Activated CD4-positive, alpha-beta T cell treated with anti-CD3 and anti-CD28 coated beads, Interleukin-2, Interleukin-4, amounts not matched to agents 100 ng/mL and 50 ng/mL, durations not matched to agents 16 hours and 8 hours (primary cell): Measurements from ENCODE around the gene LRCH3.

ENCODE experiments used
- DNase-seq: peaks from one replicate; pipeline ENCODE4 v3.0.0-alpha.2; 2020; ENCODE audit warnings: low spot score

Gene LRCH3

DNA sequence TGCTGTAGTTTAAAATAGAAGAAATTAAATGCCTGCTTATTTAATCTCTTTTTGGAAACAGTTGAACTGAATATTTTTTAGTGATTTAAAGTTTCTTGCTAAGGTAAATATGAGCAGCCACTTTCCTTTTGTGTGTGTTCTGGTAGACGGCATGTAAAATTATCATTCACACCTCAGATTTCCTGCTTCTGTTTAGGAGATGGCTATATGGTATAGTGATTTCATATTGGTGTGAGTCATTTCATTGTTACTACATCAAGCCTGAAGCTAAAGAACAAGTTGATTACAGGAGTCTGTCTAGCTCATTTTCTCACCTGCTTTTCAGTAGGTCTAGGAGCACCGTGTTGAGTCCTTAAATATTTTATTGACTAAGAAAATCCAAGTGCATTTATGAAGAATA lies 2.2 kb downstream of the LRCH3 start:
- peak; percentile 76 for DNase-seq

DNA sequence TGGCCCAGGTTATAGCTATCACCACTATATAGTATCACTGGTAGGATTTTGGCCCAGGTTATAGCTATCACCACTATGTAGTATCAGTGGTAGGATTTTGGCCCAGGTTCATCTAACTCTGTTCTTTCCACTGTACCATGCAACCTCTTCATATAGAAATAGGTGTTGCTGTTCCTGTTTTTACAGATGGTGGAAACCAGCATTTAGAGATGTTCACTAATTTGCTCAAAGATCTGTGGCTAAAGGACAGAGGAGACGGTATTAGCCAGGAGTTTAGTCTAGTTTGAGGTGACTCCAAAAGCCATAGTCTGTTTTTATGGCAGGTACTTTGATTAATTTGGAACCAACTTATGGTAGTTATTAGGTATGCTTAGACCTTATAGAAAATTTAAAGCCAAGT lies 3.1 kb downstream of the LRCH3 start:
- DNase-seq = no peak

DNA sequence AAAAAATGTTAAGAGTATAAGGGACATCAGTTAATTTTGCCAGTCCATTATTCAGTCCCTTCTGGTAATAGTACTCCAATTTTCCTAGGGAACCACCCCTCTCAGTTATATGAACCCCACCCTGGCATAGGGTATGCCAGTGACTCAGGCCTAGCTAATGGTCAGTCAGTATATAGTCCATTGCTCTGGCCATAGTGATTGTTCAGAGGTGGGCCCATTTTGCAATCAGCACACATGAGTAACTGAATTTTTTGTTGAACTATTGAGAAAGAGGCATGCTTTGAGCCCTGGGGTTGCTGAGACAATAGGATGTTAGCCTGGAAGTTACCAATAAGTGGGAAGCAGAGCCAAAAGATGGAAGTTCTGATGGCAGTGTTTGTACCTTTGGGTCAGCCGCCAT lies 4.1 kb downstream of the LRCH3 start:
- DNase-seq = no peak

DNA sequence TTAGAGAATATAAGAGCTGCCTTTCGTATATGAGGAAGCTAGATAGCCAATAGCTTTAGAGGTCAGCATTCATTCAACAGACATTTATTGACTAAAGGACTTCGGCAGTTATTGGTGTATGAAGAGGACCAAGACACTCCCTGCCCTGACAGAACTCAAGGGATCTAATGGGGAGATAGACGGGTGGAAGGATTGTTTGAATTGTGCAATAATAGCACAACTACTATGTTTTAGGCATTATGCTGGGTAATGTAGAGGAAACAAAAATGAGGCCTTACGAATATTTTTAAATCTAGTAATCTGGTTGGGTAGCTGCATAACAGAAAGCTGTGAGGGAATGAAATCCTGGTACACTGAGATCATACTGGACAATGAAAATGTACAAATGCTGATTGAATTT lies 5.0 kb downstream of the LRCH3 start:
- DNase-seq = no peak

DNA sequence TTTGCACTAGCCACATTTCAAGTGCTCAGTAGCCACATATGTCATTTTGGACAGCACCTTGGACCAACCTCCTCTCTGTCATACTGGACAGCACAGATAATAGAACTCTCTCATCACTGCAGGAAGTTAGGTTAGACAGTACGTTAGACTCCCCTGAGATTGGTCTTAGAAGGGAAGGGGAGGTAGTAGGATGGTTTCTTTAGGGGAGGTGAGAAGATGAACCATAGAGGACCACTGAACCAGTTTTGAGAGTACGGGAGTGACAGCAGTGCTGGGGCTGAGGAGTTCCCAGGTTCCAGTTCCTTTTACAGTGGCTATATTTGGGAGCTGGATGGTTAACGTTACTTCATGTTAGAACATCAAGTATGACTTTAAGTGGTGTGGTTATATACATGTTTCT lies 7.8 kb downstream of the LRCH3 start:
- no peak for DNase-seq

DNA sequence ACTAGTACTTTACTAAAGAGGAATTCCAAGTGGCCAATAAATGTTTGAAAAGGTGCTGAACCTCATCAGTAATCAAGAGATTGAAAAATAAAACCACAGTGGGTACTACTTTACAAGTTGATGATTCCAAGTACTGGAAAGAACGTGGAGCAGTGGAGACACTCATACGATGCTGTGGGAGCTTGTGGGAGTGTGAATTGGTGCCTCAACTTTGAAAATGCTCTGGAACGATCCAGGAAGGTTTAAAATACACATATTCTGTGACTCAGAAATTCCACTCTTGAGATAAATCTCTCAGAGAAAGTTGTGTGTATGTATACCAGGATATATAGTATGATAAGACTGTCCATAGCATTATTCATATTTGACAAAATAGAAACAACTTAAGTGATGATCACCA lies 9.3 kb downstream of the LRCH3 start:
- DNase-seq = no peak

DNA sequence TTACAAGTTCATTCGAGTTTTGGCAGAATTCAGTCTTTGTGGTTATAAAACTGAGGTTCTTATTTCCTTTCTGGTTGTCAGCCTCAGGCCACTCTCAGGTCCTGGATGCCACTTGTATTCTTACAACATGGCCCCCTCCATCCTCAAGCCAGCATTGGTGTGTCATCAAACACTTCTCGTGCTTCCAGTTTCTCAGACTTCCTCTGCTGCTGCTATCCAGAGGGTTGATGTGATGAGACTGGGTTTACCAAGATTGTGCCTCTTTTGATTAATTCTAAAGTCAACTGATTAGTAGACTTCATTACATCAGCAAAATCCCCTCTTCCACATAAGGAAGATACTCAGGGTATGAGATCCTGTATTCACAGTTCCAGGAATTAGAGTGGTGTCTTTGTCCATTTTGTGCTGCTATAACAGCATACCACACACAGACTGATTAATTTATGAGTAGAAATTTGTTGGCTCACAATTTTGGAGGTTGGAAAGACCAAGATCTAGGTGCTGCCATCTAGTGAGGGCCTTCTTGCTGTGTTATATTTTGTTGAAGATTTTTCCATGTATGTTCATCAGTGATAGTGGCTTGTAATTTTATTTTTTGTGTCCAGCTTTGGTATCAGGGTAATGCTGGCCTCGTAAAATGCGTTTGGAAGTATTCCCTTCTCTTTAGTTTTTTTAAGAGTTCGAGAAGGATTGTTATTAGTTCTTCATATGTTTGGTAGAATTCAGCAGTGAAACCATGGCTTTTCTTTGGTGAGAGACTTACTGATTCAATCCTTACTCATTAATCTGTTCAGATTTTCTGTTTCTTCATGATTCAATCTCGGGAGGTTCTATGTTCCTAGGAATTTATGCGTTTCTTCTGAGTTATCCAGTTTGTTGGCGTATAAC lies 11.1 kb downstream of the LRCH3 start:
- DNase-seq = peak; percentile 48

DNA sequence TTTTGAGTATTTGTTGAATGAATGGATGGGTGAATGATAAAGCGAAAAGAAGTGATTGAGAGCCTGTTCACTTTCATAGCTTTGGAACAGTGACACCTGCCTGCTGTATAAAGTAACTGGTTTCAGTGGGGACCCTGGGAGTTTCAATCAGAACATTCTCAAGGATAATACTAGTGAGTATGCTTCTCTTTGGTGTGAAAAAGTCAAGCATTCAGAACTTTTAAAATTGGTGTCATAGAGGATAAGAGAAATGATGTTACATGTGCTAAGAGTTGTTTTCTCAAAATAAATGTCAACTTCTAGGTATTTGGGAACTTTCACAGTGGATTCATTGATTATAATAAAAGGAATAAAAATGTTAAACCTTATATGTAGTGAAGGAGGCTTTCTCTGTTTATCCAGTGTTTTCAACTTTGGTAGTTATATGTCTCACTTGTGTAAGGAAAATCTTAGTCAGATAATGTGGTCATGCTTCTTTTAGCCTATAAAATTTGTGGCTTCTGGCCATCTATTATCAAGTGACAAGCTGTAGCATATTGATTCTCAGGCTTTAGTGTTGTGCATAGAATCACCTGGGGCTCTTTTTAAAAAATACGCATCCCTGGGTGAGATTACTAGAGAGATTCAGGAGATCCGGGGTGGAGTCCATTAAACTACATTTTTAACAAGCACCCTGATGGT lies 11.9 kb downstream of the LRCH3 start:
- DNase-seq = no peak

DNA sequence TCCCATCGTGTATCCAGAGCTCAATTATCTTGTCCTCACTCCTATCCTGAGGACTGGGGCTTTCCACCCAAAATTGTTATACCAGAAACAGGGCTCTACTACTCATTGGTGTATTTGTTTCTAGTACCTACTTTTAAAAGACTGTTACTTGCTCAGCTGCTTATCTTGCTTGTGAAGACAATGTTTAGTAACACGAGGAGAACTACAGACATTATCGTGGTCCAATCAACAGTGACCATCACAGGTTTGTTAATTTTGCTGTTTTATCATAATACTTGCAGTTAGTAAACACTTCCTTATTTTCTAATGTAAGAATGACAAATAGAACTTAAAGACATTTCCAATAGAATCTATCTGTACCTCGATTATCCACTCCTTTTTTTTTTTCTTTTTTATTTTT lies 13.5 kb downstream of the LRCH3 start:
- no peak for DNase-seq

DNA sequence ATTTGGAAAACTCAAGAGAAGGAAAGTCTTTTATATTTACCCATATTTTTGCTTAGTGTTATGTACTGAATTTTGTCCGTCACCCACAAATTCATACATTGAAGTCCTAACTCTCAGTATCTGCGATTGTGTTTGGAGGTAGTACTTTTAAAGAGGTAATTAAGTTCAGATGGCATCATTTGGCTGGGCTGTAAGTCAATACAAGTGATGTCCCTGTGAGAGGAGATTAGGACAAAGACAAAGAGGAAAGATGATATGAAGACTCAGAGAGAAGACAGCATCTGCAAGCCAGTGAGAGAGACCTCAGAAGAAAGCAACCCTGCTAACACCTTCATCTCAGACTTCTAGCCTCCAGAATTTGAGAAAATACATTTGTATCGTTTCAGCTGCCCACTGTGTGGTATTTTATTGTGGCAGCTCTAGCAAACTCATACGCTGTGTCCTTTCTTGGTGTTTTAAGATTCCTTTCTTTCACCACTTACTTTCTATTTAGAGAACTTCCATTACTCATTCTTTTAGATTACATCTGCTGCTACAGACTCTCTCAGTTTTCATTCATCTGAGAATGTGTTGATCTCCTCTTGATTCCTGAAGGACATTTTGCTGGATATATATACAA lies 17.0 kb downstream of the LRCH3 start:
- DNase-seq = no peak

DNA sequence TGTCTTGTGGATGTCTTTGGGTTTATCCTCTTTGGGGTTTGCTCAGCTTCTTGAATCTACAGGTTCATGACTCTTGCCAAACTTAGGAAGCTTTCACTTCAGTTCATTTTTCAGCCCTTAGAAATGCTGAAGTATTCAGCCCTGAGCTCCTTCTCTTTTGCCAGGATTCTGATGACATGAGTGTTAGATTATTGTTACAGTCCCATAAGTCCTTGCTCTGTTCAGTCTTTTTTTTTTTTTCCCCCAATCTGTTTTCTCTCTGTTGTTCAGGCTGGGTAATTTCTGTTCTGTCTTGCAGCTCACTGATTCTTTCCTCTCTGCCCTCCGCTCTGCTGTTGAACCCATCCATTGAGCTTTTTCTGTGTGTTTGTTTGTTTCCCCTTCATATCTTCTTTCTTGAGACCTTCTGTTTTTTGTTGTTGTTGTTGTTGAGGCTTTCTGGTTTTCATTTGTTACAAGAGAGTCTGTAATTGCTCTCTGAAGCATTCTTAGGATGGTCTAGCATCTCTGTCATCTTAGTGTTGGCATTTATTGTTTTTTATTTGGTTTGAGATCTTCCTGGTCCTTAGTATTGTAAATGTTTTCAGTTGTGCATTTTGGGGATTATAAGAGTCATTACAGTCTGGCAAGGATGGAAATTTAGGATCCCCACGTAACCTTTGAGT lies 18.4 kb downstream of the LRCH3 start:
- DNase-seq = no peak

DNA sequence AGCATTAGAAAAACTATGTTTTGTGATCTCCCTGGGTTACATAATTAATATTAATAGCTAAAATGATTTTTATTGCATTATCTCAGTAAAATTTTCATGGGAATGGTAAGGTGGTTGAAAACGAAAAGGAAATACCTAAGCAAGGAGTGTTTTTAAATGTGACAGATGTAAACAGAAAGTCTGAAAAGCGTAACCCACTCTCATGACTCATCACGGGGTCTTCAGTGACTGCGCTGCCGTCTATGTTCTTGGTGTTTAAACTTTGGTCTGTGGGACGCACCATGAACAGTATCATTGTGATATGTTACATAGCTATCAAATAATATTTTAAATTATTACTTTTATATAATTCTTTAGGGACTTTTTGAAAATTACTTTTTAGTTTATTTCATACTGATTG lies 19.8 kb downstream of the LRCH3 start:
- no peak for DNase-seq

DNA sequence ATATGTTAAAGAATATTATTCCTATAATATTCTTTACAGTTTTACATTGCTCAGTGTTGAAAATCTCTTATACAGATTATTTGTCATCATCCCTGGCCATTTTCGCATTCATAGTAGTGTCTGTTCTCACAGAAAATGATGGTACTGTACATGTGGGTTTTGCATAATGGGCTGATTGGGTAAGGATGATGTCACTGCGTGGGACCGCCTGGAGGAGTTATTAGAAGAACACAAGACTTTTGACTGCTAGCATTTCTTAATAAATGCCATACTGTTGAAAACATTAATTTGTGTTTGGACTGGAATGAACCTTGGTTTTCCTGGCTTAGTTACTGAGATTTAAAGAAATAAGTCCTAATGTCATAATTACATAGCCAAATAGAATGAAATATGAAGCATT lies 20.3 kb downstream of the LRCH3 start:
- DNase-seq = no peak

DNA sequence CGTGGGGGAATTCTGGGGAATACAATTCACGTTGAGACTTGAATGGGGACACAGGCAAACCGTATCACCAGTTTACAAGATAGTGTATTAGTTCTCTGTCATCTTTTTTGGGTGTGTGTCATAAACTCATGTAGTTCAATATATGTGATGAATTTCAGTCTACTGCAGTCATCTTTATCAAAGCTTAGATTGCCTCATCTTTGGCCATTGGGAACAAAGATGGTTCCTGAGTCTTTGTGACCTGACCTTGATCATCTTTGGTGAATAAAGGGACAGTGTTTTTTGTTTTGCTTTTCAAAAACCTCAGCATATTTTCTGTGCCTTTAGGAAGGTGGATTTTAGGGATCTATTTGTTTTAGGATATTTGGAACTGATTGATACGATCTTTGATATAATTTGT lies 23.3 kb downstream of the LRCH3 start:
- DNase-seq = no peak

DNA sequence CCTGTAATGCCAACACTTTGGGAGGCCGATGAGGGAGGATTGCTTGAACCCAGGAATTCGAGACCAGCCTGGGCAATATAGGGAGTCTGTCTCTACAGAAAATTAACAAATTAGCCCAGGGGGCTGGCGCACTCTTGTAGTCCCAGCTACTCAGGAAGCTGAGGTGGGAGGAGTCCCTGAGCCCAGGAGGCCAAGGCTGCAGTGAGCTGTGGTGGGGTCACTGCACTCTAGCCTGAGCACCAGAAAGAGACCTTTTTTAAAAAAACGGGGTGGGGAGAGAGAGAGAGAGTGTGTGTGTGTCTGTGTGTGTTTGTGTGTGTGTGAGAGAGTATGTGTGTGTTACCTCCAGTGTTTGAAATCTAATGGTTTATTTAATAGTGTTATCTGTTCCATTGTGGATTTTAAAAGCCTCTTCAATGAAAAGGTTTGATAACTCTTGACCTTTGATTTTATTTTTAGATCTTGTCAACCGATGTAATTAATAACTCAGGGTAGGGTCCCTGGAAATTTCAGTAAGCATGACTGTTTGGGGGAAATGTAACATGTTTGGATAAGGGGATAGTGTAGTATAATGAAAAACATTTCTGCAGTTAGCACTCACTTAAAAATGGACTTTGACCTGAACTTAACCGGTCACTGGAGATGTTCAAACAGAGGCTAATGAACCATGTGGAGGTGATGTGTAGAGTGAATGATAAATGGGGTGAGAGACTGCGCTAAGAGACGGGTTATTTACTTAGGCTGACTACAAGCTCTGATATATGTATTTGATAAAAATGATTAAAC lies 29.7 kb downstream of the LRCH3 start:
- DNase-seq = no peak

DNA sequence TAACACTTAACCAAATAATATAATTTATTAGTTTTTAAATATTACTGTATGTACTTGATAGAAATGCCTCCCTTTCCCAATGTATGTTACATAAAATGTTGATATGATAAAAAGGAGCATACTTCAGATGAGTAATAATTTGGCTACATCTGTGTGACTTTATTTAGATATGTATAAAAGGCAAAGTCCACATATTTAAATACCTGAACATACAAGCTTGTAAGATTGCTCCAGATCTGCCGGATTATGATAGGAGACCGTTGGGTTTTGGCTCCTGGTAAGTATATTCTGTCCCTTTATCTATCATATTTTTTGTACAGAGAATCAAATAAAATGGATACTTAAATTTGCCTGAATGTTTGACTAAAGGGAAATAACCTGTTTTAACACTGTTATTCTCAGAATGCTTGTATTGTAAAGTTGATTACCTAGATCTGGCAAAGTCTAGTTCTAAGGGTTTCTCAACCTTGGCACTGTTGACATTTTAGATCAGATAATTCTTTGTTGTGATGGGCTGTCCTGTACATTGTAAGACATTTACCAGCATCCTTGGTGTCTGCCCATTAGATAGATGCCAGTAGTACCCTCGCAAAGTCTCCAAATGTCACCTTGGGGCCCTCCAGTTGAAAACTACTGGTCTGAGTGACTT lies 38.5 kb downstream of the LRCH3 start:
- DNase-seq = no peak

DNA sequence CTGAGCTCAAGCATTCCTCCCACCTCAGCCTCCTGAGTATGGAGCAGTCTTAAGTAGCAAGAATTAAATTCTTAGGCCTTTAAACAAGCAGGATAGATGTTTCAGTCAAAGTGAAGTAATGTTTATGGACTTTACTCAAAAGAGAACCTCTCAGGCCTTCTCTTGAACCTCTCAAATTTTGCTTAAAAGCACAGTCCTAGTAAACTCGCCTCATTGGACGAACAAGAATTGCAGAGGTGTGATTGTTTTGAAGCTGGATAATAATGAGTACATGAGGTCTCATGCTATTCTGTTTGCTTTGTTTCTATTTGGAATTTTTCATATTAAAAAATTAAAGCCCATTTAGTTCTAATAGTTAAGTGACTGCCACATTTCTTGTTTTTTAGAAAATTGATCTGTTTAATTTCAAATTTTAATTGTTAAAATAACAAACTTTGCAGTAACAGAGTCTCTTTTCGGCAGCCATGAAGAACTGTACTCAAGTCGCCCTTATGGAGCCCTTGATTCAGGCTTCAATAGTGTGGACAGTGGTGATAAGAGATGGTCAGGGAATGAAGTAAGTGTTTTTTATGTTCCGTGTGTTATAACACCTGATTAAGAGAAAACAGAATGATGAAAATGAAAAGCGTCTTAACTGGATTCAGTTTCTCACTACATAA lies 39.4 kb downstream of the LRCH3 start:
- no peak for DNase-seq

DNA sequence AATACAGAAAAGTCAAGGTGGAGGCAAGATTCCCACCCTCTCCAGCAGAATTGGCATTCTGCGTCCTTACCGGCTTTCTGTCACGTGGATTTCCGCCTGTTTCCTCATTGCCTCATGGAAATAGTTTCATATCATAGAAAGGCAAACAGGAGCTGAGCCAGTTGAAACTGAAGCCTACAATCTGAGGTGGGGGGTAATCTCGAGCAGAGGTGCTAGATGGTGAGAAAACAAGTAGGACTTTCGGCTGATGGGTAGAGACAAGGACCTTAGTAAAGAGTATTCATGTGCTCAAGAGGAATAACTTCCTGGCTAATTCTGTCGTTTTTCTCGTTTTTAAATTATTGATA lies 39.9 kb downstream of the LRCH3 start:
- DNase-seq = no peak

DNA sequence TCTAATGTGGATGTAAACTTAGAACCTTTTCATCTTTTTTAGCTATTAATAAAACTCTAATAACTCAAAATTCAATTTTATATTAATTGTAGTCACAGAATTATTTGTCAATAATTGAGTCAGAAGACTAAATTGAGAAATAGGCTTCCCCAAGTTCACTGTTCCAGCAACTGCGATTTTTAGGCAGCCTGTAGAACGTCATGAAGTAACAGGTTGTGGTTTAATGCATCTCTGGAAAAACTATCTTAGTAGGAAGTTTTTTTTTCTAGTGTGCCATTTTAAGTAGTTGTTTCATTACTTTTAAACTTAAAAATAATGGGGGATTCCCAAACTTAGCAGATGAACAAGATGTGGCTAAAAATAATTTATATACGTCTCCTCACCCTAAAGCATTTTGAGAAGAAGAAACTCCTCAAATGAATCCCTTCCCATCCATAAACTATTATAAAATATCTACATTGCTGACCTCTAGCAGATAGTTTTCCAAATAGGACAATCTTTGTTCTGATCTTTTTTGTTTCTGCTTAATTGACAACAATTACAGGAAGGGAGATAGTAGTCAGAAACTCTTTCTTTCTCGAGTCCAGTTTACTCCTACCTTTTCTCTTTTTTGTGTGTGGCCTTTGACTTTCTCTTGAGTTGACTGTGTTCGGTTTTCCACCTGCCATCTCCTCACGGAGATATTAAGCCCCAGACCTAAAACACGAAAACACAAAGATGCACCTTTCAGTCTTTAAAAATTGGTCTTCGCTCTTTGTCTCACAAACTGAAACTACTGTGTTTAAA lies 43.1 kb downstream of the LRCH3 start:
- DNase-seq = no peak

DNA sequence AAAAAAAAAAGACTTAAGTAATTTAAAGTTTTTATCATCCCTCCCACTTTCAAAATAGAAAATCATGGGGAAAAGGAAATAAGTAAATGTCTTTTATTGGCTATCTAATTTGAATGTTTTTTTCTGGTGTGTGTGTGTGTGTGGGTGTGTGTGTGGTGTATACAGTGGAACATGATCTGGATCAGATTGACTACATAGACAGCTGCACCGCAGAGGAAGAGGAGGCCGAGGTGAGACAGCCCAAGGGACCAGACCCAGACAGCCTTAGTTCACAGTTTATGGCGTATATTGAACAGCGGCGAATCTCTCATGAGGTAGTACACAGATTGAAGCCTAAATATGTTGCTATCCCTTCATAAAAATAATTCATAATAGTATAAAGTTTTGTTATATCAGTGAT lies 44.5 kb downstream of the LRCH3 start:
- DNase-seq = no peak
